Measurements from ENCODE around the gene C14orf132.

The C14orf132 gene

DNA sequence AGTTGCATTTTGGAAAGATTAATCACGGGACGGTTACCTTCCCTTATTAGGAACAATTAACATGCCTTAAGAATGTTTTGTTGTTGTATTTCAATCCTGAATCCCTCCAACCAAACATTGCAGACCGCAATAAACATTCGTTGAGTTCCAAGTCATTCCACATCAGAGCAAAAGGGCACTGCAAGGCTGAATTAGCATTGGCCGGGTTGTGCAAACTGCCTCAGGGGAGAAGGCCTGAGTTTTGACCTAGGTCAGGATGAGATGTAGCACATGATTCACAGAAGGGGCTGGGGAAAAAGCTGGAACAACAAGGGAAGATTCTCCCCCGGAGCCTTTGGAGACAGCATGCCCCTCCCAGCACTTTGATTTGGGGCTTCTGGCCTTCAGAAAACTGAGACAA lies 83.3 kb downstream of the C14orf132 start:
- no peak for DNase-seq

DNA sequence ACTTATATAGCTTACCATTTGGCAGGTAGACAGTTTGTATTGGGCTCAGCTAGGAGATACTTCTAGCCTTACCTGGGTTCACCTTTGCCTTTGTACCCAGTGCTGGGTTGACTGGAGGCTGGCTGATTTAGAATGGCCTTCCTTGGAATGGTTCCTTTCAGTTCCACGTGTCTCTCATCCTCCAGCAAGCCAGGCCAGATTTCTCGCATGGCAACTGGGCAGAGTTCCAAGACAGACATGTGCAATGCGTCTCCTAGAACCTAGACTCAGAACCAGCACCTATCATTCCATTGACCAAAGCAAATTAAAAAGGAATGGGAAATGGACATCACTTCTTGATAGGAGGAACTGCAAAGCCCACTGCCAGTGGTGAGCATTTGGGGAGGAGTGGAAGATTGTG lies 86.4 kb downstream of the C14orf132 start:
- no peak for DNase-seq

DNA sequence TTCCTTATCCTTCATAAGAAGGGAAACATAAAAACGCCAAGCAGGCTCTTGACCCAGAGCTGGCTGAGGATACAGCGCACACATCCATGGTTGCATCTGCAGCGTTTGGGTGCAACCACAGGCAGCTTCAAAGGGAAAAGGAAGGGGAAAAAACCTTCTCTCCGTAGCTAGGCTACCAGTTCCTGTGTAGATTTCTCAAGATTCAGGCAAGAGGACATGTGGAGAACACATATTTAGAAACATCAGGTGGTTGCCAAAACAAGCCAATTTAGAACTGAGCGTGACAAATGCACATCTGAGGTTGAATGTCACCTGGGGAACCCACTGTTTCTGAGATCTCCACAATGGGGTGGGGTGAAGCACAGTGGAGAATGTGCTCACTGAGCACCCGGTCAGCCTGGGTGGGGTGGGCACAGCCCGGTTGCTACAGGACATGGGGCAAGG lies 87.2 kb downstream of the C14orf132 start:
- DNase-seq: no peak

DNA sequence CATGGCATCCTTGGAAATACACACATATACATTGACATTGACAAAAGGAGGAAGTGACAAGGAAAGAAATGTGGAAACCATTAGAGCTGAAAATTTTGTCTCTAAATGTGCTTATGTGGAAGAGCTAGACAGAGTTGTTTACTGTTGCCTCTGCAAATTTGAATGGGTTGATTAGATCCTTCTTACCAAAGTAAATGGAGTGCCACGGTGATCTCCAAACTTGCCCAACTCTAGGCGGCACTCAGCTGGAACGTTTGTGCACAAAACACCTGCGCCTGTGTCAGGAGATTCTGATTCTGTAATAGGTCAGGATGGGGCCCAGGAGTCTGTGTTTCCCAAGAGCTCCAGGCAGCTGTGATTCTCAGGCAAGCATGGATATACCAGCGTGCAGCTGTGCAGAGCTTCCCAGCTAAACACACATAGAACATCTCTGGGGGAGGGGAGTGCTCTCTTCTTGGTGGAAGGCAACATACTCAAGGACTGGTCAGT lies 87.7 kb downstream of the C14orf132 start:
- no peak for DNase-seq

DNA sequence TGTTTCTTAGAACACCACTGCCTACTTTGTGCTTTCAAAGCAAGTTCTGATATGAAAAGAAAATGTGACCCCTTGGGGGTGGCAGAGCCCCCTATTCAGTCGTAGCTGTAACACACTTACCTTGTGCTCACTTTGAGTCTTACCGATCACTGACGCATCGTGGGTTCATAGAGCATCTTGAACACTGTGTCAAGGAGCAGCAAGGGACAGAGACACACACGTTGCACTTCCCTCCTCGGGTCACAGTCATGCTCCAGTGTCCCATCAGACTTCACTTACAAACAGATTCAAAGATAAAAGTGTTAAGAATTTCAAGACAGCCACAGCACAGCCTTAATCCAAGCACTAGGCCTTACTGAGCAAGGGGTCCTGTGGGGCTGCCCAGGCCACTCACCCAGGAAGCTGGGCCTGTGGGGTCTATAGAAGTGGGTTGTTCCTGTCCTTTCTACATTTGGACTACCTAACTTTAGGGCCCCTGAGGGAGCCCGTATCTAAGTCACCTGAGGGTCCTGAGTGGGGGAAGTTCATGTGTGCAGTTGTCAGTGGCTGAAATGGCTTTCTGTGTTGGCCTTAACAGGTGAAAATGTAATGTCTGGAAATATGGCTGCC lies 90.1 kb downstream of the C14orf132 start:
- DNase-seq: no peak

DNA sequence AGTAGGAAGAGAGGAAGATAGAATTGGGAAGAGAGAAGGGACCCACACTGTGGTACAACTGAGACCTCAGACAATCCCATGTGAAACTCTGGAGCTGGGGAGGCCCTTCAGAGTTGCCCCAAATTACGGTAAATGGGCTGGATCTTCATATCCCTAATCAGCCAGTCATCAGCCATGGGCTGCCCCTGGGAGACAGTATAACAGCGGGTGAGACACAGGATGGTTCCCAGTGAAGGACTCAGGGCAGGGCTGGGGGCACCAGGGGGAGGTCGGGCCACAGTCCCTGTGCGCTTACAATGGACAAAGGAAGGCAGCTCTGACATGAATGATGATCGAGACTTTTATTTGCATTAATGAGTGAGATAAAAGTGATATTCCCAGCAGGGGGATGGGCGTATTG lies 91.2 kb downstream of the C14orf132 start:
- DNase-seq: no peak

DNA sequence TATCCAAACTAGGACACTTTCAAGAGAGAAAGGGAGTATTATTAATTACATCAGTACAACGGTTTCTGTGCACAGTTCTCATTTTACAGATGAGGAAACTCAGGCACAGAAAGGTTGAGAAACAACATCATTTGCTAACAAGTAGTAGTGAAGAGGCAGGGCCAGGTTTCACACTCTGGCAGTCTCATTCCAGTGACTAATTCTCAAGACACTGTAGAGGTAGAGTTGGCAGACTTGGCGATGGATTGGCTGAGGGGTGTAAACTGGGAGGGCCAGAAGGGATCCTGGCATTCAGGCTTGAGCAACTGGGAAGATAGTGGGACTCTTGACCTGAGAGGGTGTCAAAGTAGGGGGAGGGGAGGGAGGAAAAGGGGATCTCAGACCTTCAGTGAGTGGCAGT lies 91.7 kb downstream of the C14orf132 start:
- DNase-seq: no peak

DNA sequence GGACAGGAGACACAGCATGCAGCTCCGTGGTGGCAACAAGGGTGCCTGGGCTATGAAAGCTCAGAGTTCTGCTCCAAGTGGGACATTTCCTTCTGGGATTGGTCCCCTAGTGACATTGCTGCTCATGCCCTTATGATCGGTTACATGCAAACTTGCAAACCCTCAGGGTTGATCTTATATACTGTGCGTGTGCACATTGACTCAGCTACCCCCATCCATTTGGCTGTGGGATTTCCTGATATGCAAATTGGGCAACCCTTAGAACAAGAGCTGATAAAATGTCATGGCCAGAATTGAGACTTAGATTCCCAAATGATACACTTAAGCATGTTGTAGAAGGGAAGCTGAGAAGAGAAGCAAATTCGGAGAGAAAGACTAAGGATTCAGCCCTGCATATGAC lies 92.7 kb downstream of the C14orf132 start:
- DNase-seq: no peak

DNA sequence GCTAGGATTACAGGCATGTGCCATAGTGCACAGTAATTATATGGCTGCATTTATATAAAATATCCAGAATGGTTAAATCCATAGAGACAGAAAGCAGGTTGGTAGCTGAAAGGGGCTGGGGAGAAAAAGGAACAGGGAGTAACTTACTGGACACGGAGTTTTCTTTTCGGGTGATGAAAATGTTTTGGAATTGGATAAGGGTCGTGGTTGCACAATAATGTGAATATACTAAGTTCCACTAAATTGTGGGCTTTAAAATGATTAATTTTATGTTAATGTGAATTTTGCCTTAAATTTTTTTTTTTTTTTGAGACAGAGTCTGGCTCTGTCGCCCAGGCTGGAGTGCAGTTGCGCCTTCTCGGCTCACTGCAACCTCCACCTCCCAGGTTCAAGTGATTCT lies 95.3 kb downstream of the C14orf132 start:
- no peak for DNase-seq

DNA sequence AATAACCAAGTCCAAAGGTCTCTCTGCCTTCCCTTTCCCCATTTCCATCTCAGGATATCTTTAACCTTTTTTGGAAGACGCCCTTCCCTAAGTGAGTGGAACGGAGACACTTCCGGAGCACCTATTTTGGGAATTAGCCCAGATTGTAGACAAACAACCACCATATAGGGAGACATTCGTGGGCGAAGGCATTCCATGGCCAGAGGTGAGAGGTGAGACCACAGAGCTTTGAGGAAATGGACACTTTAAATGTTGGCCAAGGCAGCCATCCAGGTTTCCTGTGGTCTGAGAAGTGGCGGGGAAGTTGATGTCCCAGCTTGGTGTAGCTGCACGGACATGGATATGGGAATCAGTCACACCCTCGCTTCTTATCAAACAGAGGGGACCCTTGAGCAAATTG lies 96.1 kb downstream of the C14orf132 start:
- no peak for DNase-seq

DNA sequence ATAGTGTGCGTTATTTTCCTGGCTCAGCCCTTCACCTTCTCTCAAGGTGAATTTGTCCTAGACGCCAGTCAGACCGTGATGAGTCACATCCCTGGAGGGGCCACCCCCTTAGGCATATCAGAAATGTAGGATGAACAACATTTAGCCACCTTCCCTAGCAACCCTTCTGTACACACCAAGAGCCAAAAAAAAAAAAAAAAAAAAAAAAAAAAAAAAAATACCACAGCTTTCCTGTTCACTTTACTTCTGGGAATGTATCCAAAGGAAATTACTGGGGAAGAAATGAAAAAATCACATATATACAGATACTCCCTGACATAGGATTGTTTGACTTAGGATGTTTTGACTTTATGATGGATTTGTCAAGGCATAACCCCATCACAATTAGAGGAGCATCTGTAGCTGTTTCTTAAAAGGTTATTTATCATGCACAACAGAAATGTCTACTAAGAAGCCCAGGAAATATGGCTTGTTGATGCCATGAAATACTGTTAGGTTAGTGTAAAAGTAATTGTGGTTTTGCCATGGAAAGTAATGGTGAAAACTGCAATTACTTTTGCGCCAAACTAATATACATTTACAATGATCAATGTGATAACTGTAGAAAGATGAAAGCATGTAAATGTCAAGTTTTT lies 97.3 kb downstream of the C14orf132 start:
- no peak for DNase-seq

DNA sequence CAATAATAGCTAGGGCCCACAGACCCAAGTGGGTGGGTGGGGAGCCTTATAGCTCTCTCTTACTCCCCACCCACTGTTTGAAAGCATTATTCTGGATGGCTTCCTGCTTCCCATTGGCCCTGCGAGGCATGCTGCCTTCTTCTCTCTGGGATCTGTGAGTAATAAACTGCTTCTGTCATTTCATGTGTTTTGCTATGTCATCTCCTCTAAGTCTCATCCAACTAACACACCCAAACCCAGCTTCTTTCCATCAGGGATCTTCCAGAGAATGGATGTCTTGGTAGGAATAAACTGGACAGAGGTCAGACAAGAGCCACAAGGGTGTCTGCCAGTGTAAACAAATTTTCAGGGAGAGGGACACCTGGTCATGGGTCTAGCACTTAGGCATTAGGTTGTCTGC lies 99.1 kb downstream of the C14orf132 start:
- no peak for DNase-seq

DNA sequence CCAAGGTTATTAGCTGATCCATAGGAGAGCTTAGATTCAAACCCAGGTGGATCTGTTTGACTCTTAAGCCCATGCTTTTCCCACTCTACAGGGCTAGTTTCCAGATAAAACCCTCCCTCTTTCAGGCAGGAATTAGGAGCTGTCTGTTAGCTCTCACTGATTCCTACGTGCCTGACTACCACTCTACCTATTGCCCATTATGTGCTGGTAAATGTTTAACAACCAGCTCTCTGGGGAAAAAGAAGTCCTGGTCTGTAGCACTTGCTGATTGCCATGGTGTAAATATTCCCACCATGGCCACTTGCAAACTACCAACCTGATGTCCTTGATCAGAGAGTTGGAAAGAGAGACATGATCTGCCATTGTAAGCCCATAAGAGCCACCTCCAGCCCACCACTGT lies 100.0 kb downstream of the C14orf132 start:
- DNase-seq: no peak

DNA sequence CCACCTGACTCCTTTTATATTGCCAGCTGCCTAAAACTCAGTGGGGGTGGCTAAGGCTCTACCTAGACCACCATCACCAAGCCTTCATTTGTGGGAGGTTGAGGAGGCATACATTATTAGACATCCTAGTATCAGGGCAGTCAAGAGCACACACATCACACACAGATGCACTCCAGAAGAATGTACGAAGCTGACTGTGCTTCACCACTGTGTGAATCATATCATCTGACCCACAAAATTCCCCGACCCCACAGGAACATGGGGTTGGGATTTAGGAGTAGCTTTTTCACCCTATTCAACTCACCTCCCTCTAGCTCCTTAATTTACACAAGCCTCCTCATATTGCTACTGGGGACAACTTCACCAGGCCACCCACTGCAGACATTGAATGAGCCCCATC lies 100.7 kb downstream of the C14orf132 start:
- DNase-seq: no peak

DNA sequence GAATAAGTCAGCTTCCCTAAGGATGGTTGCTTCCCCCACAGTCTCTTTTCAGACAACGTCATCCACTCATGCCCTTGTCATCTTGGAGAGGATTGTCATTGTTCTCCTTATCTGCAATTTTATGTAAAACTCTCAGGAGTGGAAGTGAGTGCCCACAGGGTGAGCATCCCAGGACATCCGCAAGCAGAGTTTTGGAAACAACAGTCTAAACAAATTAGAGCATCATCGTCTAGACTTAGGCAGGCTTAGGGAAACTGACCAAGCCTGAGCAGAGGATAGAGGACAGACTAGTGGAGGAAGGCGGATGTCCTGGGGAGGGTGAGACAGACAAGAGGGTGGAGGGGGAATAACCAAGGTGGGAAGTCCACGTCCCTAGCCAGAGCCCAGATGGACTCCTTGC lies 101.8 kb downstream of the C14orf132 start:
- no peak for DNase-seq
